Endothelial cell of umbilical vein (primary cell): ENCODE results near the gene SYTL2. TPM values are rescaled to one million over a fixed set of nuclear protein-coding genes. Genes with fewer than 3 reads are reported as not detected.
"Not testable (repeated sequence)": the region's sequence is repeated elsewhere in the genome, so short reads cannot be mapped to it uniquely, and the experiment has no call there.

Source experiments
- BruUV-seq: library from RNA; stranded (reverse); fragments of 400-500 nt; replicated peaks from 2 replicates; lab custom pipeline; 2021; lab: Mats Ljungman, UMichigan
- CTCF ChIA-PET: fragments of 300-600, 350-600 bp; sonication (Branson Sonifier 250); formaldehyde crosslinking; loops from one replicate; lab custom pipeline; 2021; ENCODE audit warnings: antibody characterized with exemption, inconsistent platforms; lab: Charles Lee
- POLR2A ChIA-PET: fragments of 300-600, 350-600 bp; sonication (Branson Sonifier 250); formaldehyde crosslinking; loops from one replicate; lab custom pipeline; 2021; ENCODE audit warnings: antibody characterized with exemption, inconsistent platforms; lab: Charles Lee
- DNase-seq: peaks from one replicate; pipeline ENCODE4 v3.0.0-alpha.2; 2011; ENCODE audit warnings: low read depth, low spot score
- FAIRE-seq: peaks from 2 replicates; lab custom pipeline; 2011; peaks lifted over from hg19 to GRCh38; lab: Jason Lieb, UNC
- H2AFZ ChIP-seq: 2 replicates; pipeline ENCODE4 v1.6.0; 2012; ENCODE audit warnings: low read depth, low read length, control low read depth, inconsistent platforms
- H3K27ac ChIP-seq: 2 replicates; pipeline ENCODE4 v1.5.1; 2011; ENCODE audit warnings: low read depth, mild to moderate bottlenecking, control low read depth, low read length, moderate library complexity; ENCODE audit not compliant: insufficient read depth
- H3K27me3 ChIP-seq, 2 experiments: 2 replicates each; pipeline versions ENCODE4 v1.6.0 to v1.6.1; 2011; ENCODE audit warnings: low read length in 2 of 2, mixed read lengths in 1 of 2; ENCODE audit not compliant: control insufficient read depth in 2 of 2, insufficient read depth in 2 of 2
- H3K36me3 ChIP-seq, 2 experiments: 2 replicates in 1 of 2; 3 replicates in 1 of 2; pipeline ENCODE4 v1.5.1; 2011; ENCODE audit warnings: low read length in 2 of 2, mild to moderate bottlenecking in 1 of 2, moderate library complexity in 1 of 2; ENCODE audit not compliant: control insufficient read depth in 2 of 2, insufficient read depth in 2 of 2; ENCODE audit errors: extremely low read depth in 1 of 2
- H3K4me1 ChIP-seq: 3 replicates; pipeline ENCODE4 v1.5.1; 2011; ENCODE audit warnings: mild to moderate bottlenecking, low read length; ENCODE audit not compliant: control insufficient read depth, insufficient read depth; ENCODE audit errors: extremely low read depth
- H3K4me2 ChIP-seq: 2 replicates; pipeline ENCODE4 v1.6.1; 2011; ENCODE audit warnings: low read length, control low read depth, mixed read lengths; ENCODE audit not compliant: insufficient read depth
- H3K4me3 ChIP-seq, 3 experiments: fragments of 200-600 bp in 1 of 3; sonication (generic), shearing (Covaris generic) in 1 of 3; replicated peaks in 1 of 3; 2 replicates each; pipeline ENCODE4 v1.5.1; 2011 to 2016; ENCODE audit warnings: control low read depth in 3 of 3, low read length in 3 of 3, mild to moderate bottlenecking in 2 of 3, inconsistent platforms in 1 of 3, low read depth in 1 of 3, moderate library complexity in 1 of 3; ENCODE audit not compliant: insufficient read depth in 1 of 3
- H3K79me2 ChIP-seq: 2 replicates; pipeline ENCODE4 v1.6.0; 2012; ENCODE audit warnings: low read length, inconsistent platforms; ENCODE audit not compliant: control insufficient read depth, insufficient read depth
- H3K9ac ChIP-seq: replicated peaks from 2 replicates; pipeline ENCODE3; 2011; ENCODE audit warnings: low read length, control low read depth; ENCODE audit not compliant: insufficient read depth; ENCODE audit errors: extremely low read depth
- H3K9me1 ChIP-seq: replicated peaks from 3 replicates; pipeline ENCODE4 v1.6.0; 2011; ENCODE audit warnings: mild to moderate bottlenecking, low read length; ENCODE audit not compliant: control insufficient read depth, insufficient read depth; ENCODE audit errors: extremely low read depth
- H3K9me3 ChIP-seq: replicated peaks from 2 replicates; pipeline ENCODE4 v1.5.1; 2012; ENCODE audit warnings: low read length, inconsistent platforms; ENCODE audit not compliant: control insufficient read depth, insufficient read depth
- H4K20me1 ChIP-seq: replicated peaks from 2 replicates; pipeline ENCODE3; 2011; ENCODE audit warnings: mild to moderate bottlenecking, low read length; ENCODE audit not compliant: control insufficient read depth, insufficient read depth; ENCODE audit errors: extremely low read depth
- EZH2 ChIP-seq: IDR thresholded peaks from 2 replicates; pipeline ENCODE4 v1.6.1; 2012; ENCODE audit warnings: borderline replicate concordance, low read depth, mild to moderate bottlenecking, moderate library complexity, low read length, inconsistent platforms; ENCODE audit not compliant: severe bottlenecking
- FOS ChIP-seq: IDR thresholded peaks from 2 replicates; pipeline ENCODE4 v1.6.1; 2011; ENCODE audit warnings: mild to moderate bottlenecking, low read length, moderate library complexity, borderline replicate concordance; ENCODE audit not compliant: insufficient read depth
- JUN ChIP-seq: IDR thresholded peaks from 2 replicates; pipeline ENCODE4 v1.6.1; 2011; ENCODE audit warnings: borderline replicate concordance, low read depth; ENCODE audit not compliant: insufficient read length, insufficient read depth
- MAX ChIP-seq: IDR thresholded peaks from 2 replicates; pipeline ENCODE4 v1.6.1; 2011; ENCODE audit not compliant: insufficient read depth, insufficient read length
- MYC ChIP-seq: IDR thresholded peaks from one replicate; pipeline ENCODE4 v1.6.1; 2011; ENCODE audit warnings: mild to moderate bottlenecking, low read depth, low read length
- POLR2A ChIP-seq: IDR thresholded peaks from 2 replicates; pipeline ENCODE4 v1.6.1; 2012; ENCODE audit warnings: low read depth, mild to moderate bottlenecking, control low read depth, low read length
- POLR2AphosphoS5 ChIP-seq: IDR thresholded peaks from 2 replicates; pipeline ENCODE4 v1.6.1; 2012; ENCODE audit warnings: low read depth, mild to moderate bottlenecking, control low read depth, low read length, moderate library complexity; ENCODE audit not compliant: insufficient read depth
- dilution Hi-C: fragments of 300-500 bp; cut with MboI; formaldehyde crosslinking; loops from one replicate; pipeline ENCODE4 v1.15.0; 2019; ENCODE audit warnings: low sequenced_read_pairs; ENCODE audit not compliant: extremely low pct_ligation_motif_present
- intact Hi-C: fragments of 100-400 bp; cut with micrococcal nuclease; formaldehyde crosslinking; loops from one replicate; pipeline ENCODE4 v1.10.0; 2022
- polyA plus RNA-seq, 4 experiments: library from polyadenylated mRNA; depleted of rRNA in 3 of 4; stranded (reverse) in 3 of 4; unstranded in 1 of 4; fragments of >200 nt; gene quantifications; 2 replicates each; pipeline versions ENCODE4 v1.2.1 to v1.2.3, GENCODE V29; 2011 to 2012; ENCODE audit warnings: missing spikeins in 1 of 4
- total RNA-seq: library from RNA; stranded (reverse); gene quantifications from 2 replicates; pipeline ENCODE4 v1.2.3, GENCODE V29; 2021

SYTL2 gene
- total and polyA plus RNA-seq, 2 donors (not counting 3 experiments of a cell fraction or from before 2014, with no cell fraction given): 1.4 to 2.4 TPM

- no peak for FAIRE-seq
- H4K20me1 ChIP-seq: no peaks in the 10 kb centered on the region
Measured at GRCh38 chr11:85783758-85784157, 27.2 kb downstream of the SYTL2 start.

GRCh38 chr11:85780780-85781517 is 30.0 kb downstream of the SYTL2 start:
- H3K9ac ChIP-seq, dilution Hi-C loops, CTCF ChIA-PET, H3K9me1 ChIP-seq, H3K36me3 ChIP-seq, H3K9me3 ChIP-seq, H4K20me1 ChIP-seq, H2AFZ ChIP-seq, POLR2A ChIA-PET, H3K27ac ChIP-seq, H3K4me2 ChIP-seq, H3K4me3 ChIP-seq, H3K79me2 ChIP-seq, BruUV-seq, intact Hi-C loops, FAIRE-seq, H3K4me1 ChIP-seq, DNase-seq: not testable (repeated sequence)
- peaks cover 11 to 24% of the 10 kb centered on the region in 2 experiments for H3K27me3 ChIP-seq

More at GRCh38 chr11:85783758-85784157, 27.2 kb downstream of the SYTL2 start:
- Histone ChIP-seq H3K27ac (no peak overlapping the region), H3K79me2 (no peaks in the 10 kb centered on the region), H3K4me2 (no peak overlapping the region), H3K27me3 (peaks cover 8 to 18% of the 10 kb centered on the region in 2 experiments), H3K36me3 (no peaks in the 10 kb centered on the region), H3K9me3 (no peaks in the 10 kb centered on the region), H3K9ac (no peak overlapping the region), H3K4me3 (no peak overlapping the region), H2AFZ (no peak overlapping the region), H3K4me1 (no peaks in the 10 kb centered on the region), H3K9me1 (no peaks in the 10 kb centered on the region)
- BruUV-seq: no TSS peak
- TF ChIP-seq MYC: no peak
- TF ChIP-seq POLR2AphosphoS5: no peak
- TF ChIP-seq JUN: no peak
- TF ChIP-seq FOS: no peak
- no peak for TF ChIP-seq EZH2
- TF ChIP-seq MAX: no peak
- TF ChIP-seq POLR2A: no peak
- dilution Hi-C loops: no loop called here
- CTCF ChIA-PET: no interaction called here
- intact Hi-C loops: no loop called here
- DNase-seq: no peak
- POLR2A ChIA-PET: no interaction called here
